Mesodermal cell (in vitro differentiated cells): Measurements from ENCODE around the gene PTPRE.

ENCODE experiments used
- H3K27ac ChIP-seq: 2 replicates; pipeline ENCODE4 v1.7.0; 2013; ENCODE audit warnings: mild to moderate bottlenecking, low read depth, low read length, moderate library complexity; ENCODE audit not compliant: severe bottlenecking
- H3K36me3 ChIP-seq: 2 replicates; pipeline ENCODE4 v1.7.1; 2013; ENCODE audit warnings: mild to moderate bottlenecking, low read length, moderate library complexity; ENCODE audit not compliant: control insufficient read depth, insufficient read depth
- H3K4me1 ChIP-seq: one replicate; pipeline ENCODE4 v1.7.1; 2013; ENCODE audit warnings: mild to moderate bottlenecking, low read length; ENCODE audit not compliant: insufficient read depth, control insufficient read depth, poor library complexity, severe bottlenecking
- H3K4me3 ChIP-seq: 2 replicates; pipeline ENCODE4 v1.7.0; 2013; ENCODE audit warnings: low read length, control low read depth, mild to moderate bottlenecking; ENCODE audit not compliant: insufficient read depth, poor library complexity, severe bottlenecking; ENCODE audit errors: extremely low read depth
- H3K9me3 ChIP-seq: 2 replicates; pipeline ENCODE4 v1.7.1; 2013; ENCODE audit warnings: mild to moderate bottlenecking, low read length, moderate library complexity; ENCODE audit not compliant: control insufficient read depth
- WGBS, 2 experiments: methylation state at CpG; one replicate each; pipeline ENCODE4 v1.1.5; 2013; ENCODE audit warnings: missing lambda C conversion rate in 2 of 2; ENCODE audit not compliant: insufficient coverage in 2 of 2; 5-methylcytosine and 5-hydroxymethylcytosine counted together

Gene PTPRE

DNA sequence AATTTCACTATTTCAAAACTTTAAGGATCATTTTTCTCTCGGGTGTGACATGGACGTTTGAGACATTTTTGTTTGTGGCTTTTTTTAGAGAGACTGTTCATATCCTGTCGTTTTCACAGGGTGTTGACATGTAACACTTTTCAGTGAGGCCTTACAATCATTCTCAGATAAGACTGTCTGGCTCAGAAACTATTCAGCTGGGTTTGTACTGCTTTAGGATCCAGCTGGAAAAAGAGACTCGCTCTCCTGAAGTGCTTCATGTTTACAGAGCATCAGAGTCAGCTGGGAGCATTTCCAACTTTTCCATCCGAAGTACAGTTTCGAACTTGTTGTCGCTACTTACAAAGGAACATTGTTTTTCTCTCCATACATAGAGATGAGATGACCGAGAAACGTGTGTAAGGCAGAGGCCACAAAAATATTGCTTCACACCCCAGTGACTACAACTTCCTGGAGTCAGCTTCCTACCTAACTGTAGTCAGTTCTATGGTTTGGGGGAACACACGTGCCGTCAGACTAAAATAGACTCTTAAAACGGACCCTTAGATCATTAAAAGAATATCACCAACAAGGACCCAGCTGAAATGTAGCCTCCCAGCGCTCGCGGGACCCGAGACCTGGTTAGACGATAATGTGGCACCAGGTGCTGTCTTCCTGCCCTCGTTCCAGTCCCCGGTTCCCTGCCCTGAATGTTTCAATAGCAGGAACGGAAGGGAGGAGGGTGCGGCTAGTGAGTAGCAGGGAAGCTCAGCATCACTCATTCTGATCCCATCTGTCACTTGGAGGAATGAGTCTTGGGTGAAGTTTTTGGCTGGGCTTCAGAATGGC, 141.3 kb downstream of the PTPRE start:
- H3K9me3 ChIP-seq = no peaks in the 10 kb centered on the region
- peaks cover 23% of the 10 kb centered on the region for H3K36me3 ChIP-seq
- WGBS, 2 experiments = 84 to 90% methylated on average over 16 to 17 of the region's 21 CpGs
- H3K4me3 ChIP-seq = peak overlapping the region; percentile 3
- H3K4me1 ChIP-seq = peaks cover 27% of the 10 kb centered on the region
- H3K27ac ChIP-seq = peak overlapping the region; percentile 37

- WGBS, 2 experiments = 57 to 100% methylated on average over 1 of the region's 6 CpGs
- H3K27ac ChIP-seq = no peak overlapping the region
- H3K9me3 ChIP-seq = no peaks in the 10 kb centered on the region
- H3K36me3 ChIP-seq = peaks cover 23% of the 10 kb centered on the region
- H3K4me3 ChIP-seq = no peak overlapping the region
- H3K4me1 ChIP-seq = peaks cover 27% of the 10 kb centered on the region
These were observed 141.9 kb downstream of the PTPRE start for GRCh38 chr10:128048819-128049210.

GRCh38 chr10:128049226-128050120, 142.6 kb downstream of the PTPRE start:
- no peaks in the 10 kb centered on the region for H3K9me3 ChIP-seq
- peaks cover 23% of the 10 kb centered on the region for H3K36me3 ChIP-seq
- H3K4me1 ChIP-seq = peaks cover 27% of the 10 kb centered on the region
- WGBS, 2 experiments = 85 to 91% methylated on average over 21 to 22 of the region's 23 CpGs
- H3K4me3 ChIP-seq = no peak overlapping the region
- no peak overlapping the region for H3K27ac ChIP-seq

DNA sequence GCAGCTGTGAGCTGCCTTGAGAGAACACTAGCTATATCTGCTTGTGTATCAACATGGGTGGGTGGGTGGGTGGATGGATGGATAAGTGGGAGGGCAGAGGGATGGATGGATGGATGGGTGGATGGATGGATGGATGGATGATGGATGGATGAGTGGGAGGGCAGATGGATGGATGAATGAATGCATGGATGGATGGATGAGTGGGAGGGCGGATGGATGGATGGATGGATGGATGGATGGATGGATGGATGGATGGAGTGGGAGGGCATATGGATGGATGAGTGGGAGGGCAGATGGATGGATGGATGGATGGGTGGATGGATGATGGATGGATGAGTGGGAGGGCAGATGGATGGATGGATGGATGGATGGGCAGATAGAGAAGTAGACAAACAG, 143.2 kb downstream of the PTPRE start:
- 75 to 90% methylated on average over 1 of the region's 1 CpG for WGBS, 2 experiments
- H3K27ac ChIP-seq = no peak overlapping the region
- no peaks in the 10 kb centered on the region for H3K9me3 ChIP-seq
- H3K36me3 ChIP-seq = peaks cover 25% of the 10 kb centered on the region
- H3K4me3 ChIP-seq = no peak overlapping the region
- H3K4me1 ChIP-seq = peaks cover 27% of the 10 kb centered on the region

GRCh38 chr10:128050936-128051335, 144.0 kb downstream of the PTPRE start:
- no peaks in the 10 kb centered on the region for H3K9me3 ChIP-seq
- no peak overlapping the region for H3K4me3 ChIP-seq
- peaks cover 33% of the 10 kb centered on the region for H3K36me3 ChIP-seq
- peaks cover 27% of the 10 kb centered on the region for H3K4me1 ChIP-seq
- H3K27ac ChIP-seq = no peak overlapping the region

DNA sequence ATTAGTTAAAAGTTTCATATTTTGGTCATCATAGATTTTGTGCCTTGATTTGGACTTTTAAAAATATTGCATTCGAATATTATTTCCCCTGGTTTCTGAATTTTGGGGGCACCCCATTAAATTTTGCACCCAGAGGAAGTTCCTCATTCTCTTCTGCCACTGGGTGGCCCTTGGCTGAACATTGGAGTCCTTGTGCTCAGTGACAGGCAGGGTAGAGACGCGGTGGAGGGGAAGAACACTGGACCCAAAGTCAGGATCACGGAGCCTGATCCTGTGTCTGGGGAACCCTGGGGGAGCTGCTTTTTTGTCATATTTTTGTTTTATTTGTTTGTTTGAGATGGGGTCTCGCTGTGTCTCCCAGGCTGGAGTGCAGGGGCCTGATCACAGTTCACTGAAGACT, 144.6 kb downstream of the PTPRE start:
- H3K9me3 ChIP-seq = no peaks in the 10 kb centered on the region
- H3K36me3 ChIP-seq = peaks cover 33% of the 10 kb centered on the region
- H3K4me1 ChIP-seq = peaks cover 27% of the 10 kb centered on the region
- 97 to 98% methylated on average over 3 to 5 of the region's 5 CpGs for WGBS, 2 experiments
- H3K4me3 ChIP-seq = no peak overlapping the region
- H3K27ac ChIP-seq = no peak overlapping the region

DNA sequence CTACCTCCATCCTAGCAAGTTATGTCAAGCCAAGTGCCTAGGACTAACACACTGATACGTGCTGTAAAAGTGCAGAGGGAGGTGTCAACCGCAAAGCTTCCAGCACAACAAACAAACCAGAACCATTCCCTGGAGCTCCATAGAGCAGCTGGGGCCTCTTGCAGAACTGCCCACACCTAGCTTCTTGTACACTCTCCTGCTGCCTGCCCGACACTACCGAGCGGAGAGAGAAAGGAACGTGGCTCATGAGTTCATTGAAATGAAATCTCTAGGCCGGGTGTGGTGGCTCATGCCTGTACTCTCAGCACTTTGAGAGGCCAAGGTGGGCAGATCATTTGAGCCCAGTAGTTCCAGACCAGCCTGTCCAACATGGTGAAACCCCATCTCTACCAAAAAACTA, 145.8 kb downstream of the PTPRE start:
- WGBS, 2 experiments = 87 to 96% methylated on average over 6 to 7 of the region's 7 CpGs
- H3K4me3 ChIP-seq = no peak overlapping the region

DNA sequence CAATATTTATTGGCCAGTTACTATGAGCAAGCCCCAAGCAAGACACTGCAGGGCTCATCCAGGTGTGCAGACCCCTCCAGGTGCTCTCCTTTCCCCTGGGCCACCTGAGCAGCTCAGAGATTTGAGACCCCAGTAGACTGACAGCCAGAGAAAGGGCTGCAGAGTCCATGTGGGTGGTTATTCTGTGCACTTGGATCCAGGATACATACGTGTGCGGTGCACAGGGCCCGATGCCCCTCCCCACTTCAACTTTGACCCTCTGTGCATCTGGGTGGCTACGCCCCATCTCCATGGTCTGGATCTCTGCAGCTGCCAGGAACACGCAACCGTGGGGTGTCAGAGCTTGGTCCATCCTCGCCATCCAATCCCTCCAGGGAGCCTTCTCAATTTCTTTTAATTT, 146.5 kb downstream of the PTPRE start:
- H3K4me3 ChIP-seq = no peak overlapping the region
- WGBS, 2 experiments = 91 to 100% methylated on average over 4 of the region's 7 CpGs

More for the DNA sequence above, 145.8 kb downstream of the PTPRE start:
- no peak overlapping the region for H3K27ac ChIP-seq
- H3K36me3 ChIP-seq = peaks cover 33% of the 10 kb centered on the region
- peaks cover 16% of the 10 kb centered on the region for H3K4me1 ChIP-seq
- no peaks in the 10 kb centered on the region for H3K9me3 ChIP-seq

GRCh38 chr10:128054163-128054970, 147.5 kb downstream of the PTPRE start:
- no peaks in the 10 kb centered on the region for H3K9me3 ChIP-seq
- 95 to 96% methylated on average over 11 to 16 of the region's 16 CpGs for WGBS, 2 experiments

More for the DNA sequence above, 146.5 kb downstream of the PTPRE start:
- Histone ChIP-seq H3K36me3 (peaks cover 33% of the 10 kb centered on the region), H3K4me1 (peaks cover 9% of the 10 kb centered on the region), H3K9me3 (no peaks in the 10 kb centered on the region), H3K27ac (no peak overlapping the region)

GRCh38 chr10:128055061-128055868, 148.4 kb downstream of the PTPRE start:
- WGBS, 2 experiments = 93 to 96% methylated on average over 22 to 24 of the region's 25 CpGs
- no peaks in the 10 kb centered on the region for H3K9me3 ChIP-seq
- peaks cover 27% of the 10 kb centered on the region for H3K36me3 ChIP-seq

More at GRCh38 chr10:128054163-128054970, 147.5 kb downstream of the PTPRE start:
- peaks cover 29% of the 10 kb centered on the region for H3K36me3 ChIP-seq
- peaks cover 3% of the 10 kb centered on the region for H3K4me1 ChIP-seq
- H3K27ac ChIP-seq = no peak overlapping the region
- no peak overlapping the region for H3K4me3 ChIP-seq

More at GRCh38 chr10:128055061-128055868, 148.4 kb downstream of the PTPRE start:
- Histone ChIP-seq H3K27ac (no peak overlapping the region), H3K4me3 (no peak overlapping the region), H3K4me1 (peaks cover 3% of the 10 kb centered on the region)
